Measurements from ENCODE around the gene SARDH. TPM values are rescaled to one million over a fixed set of nuclear protein-coding genes. Genes with fewer than 3 reads are reported as not detected.
"Not testable (repeated sequence)": the region's sequence is repeated elsewhere in the genome, so short reads cannot be mapped to it uniquely, and the experiment has no call there.

SARDH gene
- total RNA-seq, 8 experiments from 2014 or later: 0.20 to 3.4 (median 2.4) TPM

- in situ Hi-C loops (cut with MboI; ENCODE audit: low pct_unique_long_range_greater_than_20kb in 2 of 9, low sequenced_read_pairs in 9 of 9, unreplicated experiment in 9 of 9): no loop called here
- Histone ChIP-seq H3K4me1 (replicated peaks in 1 of 2) (no peaks in the 10 kb centered on the region), H3K4me3 (no peak overlapping the region), H3K27ac (no peak overlapping the region)
- no peak for ATAC-seq (replicated peaks in 6 of 8)
- 0 to 100% (median 81%) methylated on average over 1 to 3 of the region's 9 CpGs; no CpG with 5 or more reads in 1 of the 10 experiments for WGBS, 10 experiments
Observed at GRCh38 chr9:133773889-133774655, 35.9 kb upstream of the SARDH start.

GRCh38 chr9:133772581-133772980, 34.4 kb upstream of the SARDH start:
- ATAC-seq (replicated peaks in 6 of 8): no peak
- in situ Hi-C loops (cut with MboI; ENCODE audit: low pct_unique_long_range_greater_than_20kb in 2 of 9, low sequenced_read_pairs in 9 of 9, unreplicated experiment in 9 of 9): no loop called here
- no peak overlapping the region for H3K27ac ChIP-seq
- no peak overlapping the region for H3K4me3 ChIP-seq
- WGBS, 10 experiments: no CpG with 5 or more reads among the region's 7 CpGs
- H3K4me1 ChIP-seq (replicated peaks in 1 of 2): no peaks in the 10 kb centered on the region

- Histone ChIP-seq H3K27ac (no peak overlapping the region), H3K4me3 (no peak overlapping the region), H3K4me1 (replicated peaks in 1 of 2) (no peaks in the 10 kb centered on the region)
- WGBS, 10 experiments: 77 to 100% (median 86%) methylated on average over 4 to 9 of the region's 26 CpGs; no CpG with 5 or more reads in 6 of the 10 experiments
- no peak for ATAC-seq (replicated peaks in 6 of 8)
- in situ Hi-C loops (cut with MboI; ENCODE audit: low pct_unique_long_range_greater_than_20kb in 2 of 9, low sequenced_read_pairs in 9 of 9, unreplicated experiment in 9 of 9): no loop called here
Observed at GRCh38 chr9:133771486-133772482, 33.6 kb upstream of the SARDH start.

- Histone ChIP-seq H3K4me1 (replicated peaks in 1 of 2) (no peaks in the 10 kb centered on the region), H3K27ac (no peak overlapping the region), H3K4me3 (no peak overlapping the region)
- 33 to 100% (median 90%) methylated on average over 1 to 4 of the region's 16 CpGs; no CpG with 5 or more reads in 4 of the 10 experiments for WGBS, 10 experiments
- in situ Hi-C loops (cut with MboI; ENCODE audit: low pct_unique_long_range_greater_than_20kb in 2 of 9, low sequenced_read_pairs in 9 of 9, unreplicated experiment in 9 of 9): no loop called here
- ATAC-seq (replicated peaks in 6 of 8): peak in 5 of 8 experiments; percentile 8 to 25 (median 20)
Observed at GRCh38 chr9:133770076-133770777, 32.1 kb upstream of the SARDH start.

- no peak overlapping the region for H3K27ac ChIP-seq
- H3K4me1 ChIP-seq (replicated peaks in 1 of 2): no peaks in the 10 kb centered on the region
- WGBS, 10 experiments: 80 to 100% (median 92%) methylated on average over 1 to 5 of the region's 17 CpGs; no CpG with 5 or more reads in 5 of the 10 experiments
- ATAC-seq (replicated peaks in 6 of 8): peak in 5 of 8 experiments; percentile 13 to 28 (median 26)
- no peak overlapping the region for H3K4me3 ChIP-seq
- in situ Hi-C loops (cut with MboI; ENCODE audit: low pct_unique_long_range_greater_than_20kb in 2 of 9, low sequenced_read_pairs in 9 of 9, unreplicated experiment in 9 of 9): no loop called here
Observed at GRCh38 chr9:133769511-133770075, 31.4 kb upstream of the SARDH start.

- Histone ChIP-seq H3K4me3 (no peak overlapping the region), H3K4me1 (replicated peaks in 1 of 2) (no peaks in the 10 kb centered on the region), H3K27ac (no peak overlapping the region)
- ATAC-seq (replicated peaks in 6 of 8): peak in 4 of 8 experiments; percentile 9 to 30 (median 17)
- WGBS, 10 experiments: 70 to 100% (median 79%) methylated on average over 1 to 4 of the region's 15 CpGs; no CpG with 5 or more reads in 7 of the 10 experiments
- in situ Hi-C loops (cut with MboI; ENCODE audit: low pct_unique_long_range_greater_than_20kb in 2 of 9, low sequenced_read_pairs in 9 of 9, unreplicated experiment in 9 of 9): no loop called here
Observed at GRCh38 chr9:133768859-133769510, 30.8 kb upstream of the SARDH start.

- Histone ChIP-seq H3K4me3 (no peak overlapping the region), H3K4me1 (replicated peaks in 1 of 2) (no peaks in the 10 kb centered on the region), H3K27ac (no peak overlapping the region)
- WGBS, 10 experiments: 90 to 100% methylated on average over 1 to 2 of the region's 17 CpGs; no CpG with 5 or more reads in 8 of the 10 experiments
- ATAC-seq (replicated peaks in 6 of 8): no peak
- in situ Hi-C loops (cut with MboI; ENCODE audit: low pct_unique_long_range_greater_than_20kb in 2 of 9, low sequenced_read_pairs in 9 of 9, unreplicated experiment in 9 of 9): no loop called here
Observed at GRCh38 chr9:133768371-133768858, 30.3 kb upstream of the SARDH start.

- H3K4me3 ChIP-seq: no peak overlapping the region
- ATAC-seq (replicated peaks in 6 of 8): no peak
- WGBS, 10 experiments: 86 to 100% methylated on average over 1 of the region's 1 CpG; no CpG with 5 or more reads in 8 of the 10 experiments
- no peak overlapping the region for H3K27ac ChIP-seq
- no peaks in the 10 kb centered on the region for H3K4me1 ChIP-seq (replicated peaks in 1 of 2)
- in situ Hi-C loops (cut with MboI; ENCODE audit: low pct_unique_long_range_greater_than_20kb in 2 of 9, low sequenced_read_pairs in 9 of 9, unreplicated experiment in 9 of 9): no loop called here
Observed at GRCh38 chr9:133767625-133768024, 29.5 kb upstream of the SARDH start.

GRCh38 chr9:133767008-133767407, 28.9 kb upstream of the SARDH start:
- no peak for ATAC-seq (replicated peaks in 6 of 8)
- H3K4me3 ChIP-seq: no peak overlapping the region
- WGBS, 10 experiments: 78 to 100% (median 89%) methylated on average over 1 of the region's 1 CpG; no CpG with 5 or more reads in 1 of the 10 experiments
- no peak overlapping the region for H3K27ac ChIP-seq
- in situ Hi-C loops (cut with MboI; ENCODE audit: low pct_unique_long_range_greater_than_20kb in 2 of 9, low sequenced_read_pairs in 9 of 9, unreplicated experiment in 9 of 9): no loop called here
- no peaks in the 10 kb centered on the region for H3K4me1 ChIP-seq (replicated peaks in 1 of 2)

GRCh38 chr9:133766234-133766633, 28.1 kb upstream of the SARDH start:
- in situ Hi-C loops (cut with MboI; ENCODE audit: low pct_unique_long_range_greater_than_20kb in 2 of 9, low sequenced_read_pairs in 9 of 9, unreplicated experiment in 9 of 9); H3K4me3 ChIP-seq; H3K4me1 ChIP-seq (replicated peaks in 1 of 2); H3K27ac ChIP-seq; ATAC-seq (replicated peaks in 6 of 8): not testable (repeated sequence)
- WGBS, 10 experiments: 100% methylated on average over 1 of the region's 3 CpGs; no CpG with 5 or more reads in 9 of the 10 experiments

GRCh38 chr9:133763272-133764183, 25.4 kb upstream of the SARDH start:
- Histone ChIP-seq H3K4me3 (no peak overlapping the region), H3K4me1 (replicated peaks in 1 of 2) (peaks cover 0 to 3% of the 10 kb centered on the region in 2 donors), H3K27ac (no peak overlapping the region)
- in situ Hi-C loops (cut with MboI; ENCODE audit: low pct_unique_long_range_greater_than_20kb in 2 of 9, low sequenced_read_pairs in 9 of 9, unreplicated experiment in 9 of 9): no loop called here
- ATAC-seq (replicated peaks in 6 of 8): peak in 1 of 8 experiments; percentile 19
- WGBS, 10 experiments: 93 to 100% (median 100%) methylated on average over 1 to 10 of the region's 26 CpGs; no CpG with 5 or more reads in 5 of the 10 experiments
